PC-9 (cell line): ENCODE results near the gene CDHR2. TPM values are rescaled to one million over a fixed set of nuclear protein-coding genes. Genes with fewer than 3 reads are reported as not detected.

Source experiments
- BruUV-seq: library from RNA; stranded (reverse); fragments of 400-500 nt; replicated peaks from 2 replicates; lab custom pipeline; 2021; lab: Mats Ljungman, UMichigan
- CTCF ChIA-PET: fragments of 300-600 bp; sonication (Branson Sonifier 250); formaldehyde crosslinking; loops from one replicate; lab custom pipeline; 2022; ENCODE audit warnings: antibody characterized with exemption; lab: Charles Lee
- POLR2A ChIA-PET: fragments of 300-600 bp; sonication (Branson Sonifier 250); formaldehyde crosslinking; loops from one replicate; lab custom pipeline; 2022; ENCODE audit warnings: antibody characterized with exemption; ENCODE audit not compliant: unreplicated experiment; lab: Charles Lee
- DNase-seq, 2 experiments: peaks; one replicate each; pipeline versions ENCODE4 v3.0.0 to v3.0.0-alpha.2; 2015 to 2022; ENCODE audit warnings: mixed read lengths in 1 of 2
- H2AFZ ChIP-seq: fragments of 200-600 bp; sonication (generic); 2 replicates; pipeline ENCODE4 v1.8.1; 2017; ENCODE audit warnings: antibody characterized with exemption
- H3F3A ChIP-seq: fragments of 200-600 bp; sonication (generic); 2 replicates; pipeline ENCODE4 v1.8.1; 2017; ENCODE audit warnings: antibody characterized with exemption, mild to moderate bottlenecking, low read depth; ENCODE audit not compliant: insufficient read depth
- H3K27ac ChIP-seq: fragments of 200-600 bp; sonication (generic); 2 replicates; pipeline ENCODE4 v1.6.1; 2016; ENCODE audit warnings: mixed run types
- H3K27me3 ChIP-seq: fragments of 200-600 bp; sonication (generic); 2 replicates; pipeline ENCODE4 v1.6.1; 2016; ENCODE audit warnings: low read depth, mixed run types; ENCODE audit not compliant: insufficient read depth
- H3K36me3 ChIP-seq: fragments of 200-600 bp; sonication (generic); 2 replicates; pipeline ENCODE4 v1.6.1; 2016; ENCODE audit warnings: low read depth, mixed run types
- H3K4me1 ChIP-seq: fragments of 200-600 bp; sonication (generic); replicated peaks from 2 replicates; pipeline ENCODE4 v1.6.1; 2016; ENCODE audit warnings: mixed run types; ENCODE audit not compliant: insufficient read depth
- H3K4me2 ChIP-seq: fragments of 200-600 bp; sonication (generic); 2 replicates; pipeline ENCODE4 v1.6.1; 2017; ENCODE audit warnings: mixed run types
- H3K4me3 ChIP-seq: fragments of 200-600 bp; sonication (generic); 2 replicates; pipeline ENCODE4 v1.6.1; 2016; ENCODE audit warnings: mixed run types
- H3K79me2 ChIP-seq: fragments of 200-600 bp; sonication (generic); 2 replicates; pipeline ENCODE4 v1.6.1; 2017; ENCODE audit warnings: low read depth, mixed run types
- H3K9me2 ChIP-seq: fragments of 200-600 bp; sonication (generic); 2 replicates; pipeline ENCODE4 v1.8.1; 2017; ENCODE audit warnings: mild to moderate bottlenecking; ENCODE audit not compliant: insufficient read depth
- H3K9me3 ChIP-seq: fragments of 200-600 bp; sonication (generic); 2 replicates; pipeline ENCODE4 v1.8.1; 2016; ENCODE audit warnings: low read depth; ENCODE audit not compliant: insufficient read depth
- H4K20me1 ChIP-seq: fragments of 200-600 bp; sonication (generic); 2 replicates; pipeline ENCODE4 v1.8.1; 2017; ENCODE audit not compliant: insufficient read depth
- EZH2 ChIP-seq: fragments of 200-600 bp; sonication (generic); IDR thresholded peaks from 2 replicates; pipeline ENCODE4 v1.8.0; 2017; ENCODE audit warnings: antibody characterized with exemption, low read depth
- intact Hi-C: fragments of 100-400 bp; cut with micrococcal nuclease; formaldehyde crosslinking; loops from one replicate; pipeline ENCODE4 v1.10.0; 2022; ENCODE audit not compliant: unreplicated experiment
- total RNA-seq: library from RNA; stranded (reverse); gene quantifications from 2 replicates; pipeline ENCODE4 v1.2.3, GENCODE V29; 2021
- TF ChIP-seq, protein P1 (sequence below): fragments of 200-600 bp; sonication (generic); conservative IDR thresholded peaks from 2 replicates; pipeline ENCODE4 v1.6.1; 2017; ENCODE audit warnings: mixed run types, antibody characterized with exemption, mild to moderate bottlenecking, moderate library complexity

CDHR2 gene
- total RNA-seq, 1 experiment from 2014 or later: not detected

DNA sequence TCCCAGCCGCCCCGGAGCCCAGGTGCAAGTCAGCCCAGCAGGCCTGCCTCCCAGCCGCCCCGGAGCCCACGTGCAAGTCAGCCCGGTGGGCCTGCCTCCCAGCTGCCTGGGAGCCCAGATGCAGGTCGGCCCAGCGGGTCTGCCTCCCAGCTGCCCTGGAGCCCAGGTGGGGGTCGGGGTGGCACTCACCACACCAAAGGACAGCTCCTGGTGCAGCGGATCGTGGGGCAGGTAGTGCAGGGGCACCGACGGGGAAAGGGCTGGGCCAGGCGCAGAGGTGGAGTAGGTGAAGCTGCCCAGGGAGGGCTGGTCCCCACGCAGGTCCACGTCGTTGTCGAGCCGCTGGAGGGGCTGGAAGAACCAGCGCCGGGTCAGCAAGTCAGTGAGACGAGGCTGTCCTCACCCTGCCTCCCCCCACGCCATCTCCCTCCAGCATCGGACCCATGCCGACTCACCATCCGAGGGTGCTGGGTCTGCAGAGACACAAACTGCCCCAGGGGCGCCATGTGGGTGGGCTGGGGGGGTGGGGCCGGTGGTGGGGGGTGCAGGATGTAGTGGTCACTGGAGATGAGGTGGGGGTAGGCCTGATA lies 18.7 kb upstream of the CDHR2 start:
- CTCF ChIA-PET: no interaction called here
- TF ChIP-seq, protein P1, sequence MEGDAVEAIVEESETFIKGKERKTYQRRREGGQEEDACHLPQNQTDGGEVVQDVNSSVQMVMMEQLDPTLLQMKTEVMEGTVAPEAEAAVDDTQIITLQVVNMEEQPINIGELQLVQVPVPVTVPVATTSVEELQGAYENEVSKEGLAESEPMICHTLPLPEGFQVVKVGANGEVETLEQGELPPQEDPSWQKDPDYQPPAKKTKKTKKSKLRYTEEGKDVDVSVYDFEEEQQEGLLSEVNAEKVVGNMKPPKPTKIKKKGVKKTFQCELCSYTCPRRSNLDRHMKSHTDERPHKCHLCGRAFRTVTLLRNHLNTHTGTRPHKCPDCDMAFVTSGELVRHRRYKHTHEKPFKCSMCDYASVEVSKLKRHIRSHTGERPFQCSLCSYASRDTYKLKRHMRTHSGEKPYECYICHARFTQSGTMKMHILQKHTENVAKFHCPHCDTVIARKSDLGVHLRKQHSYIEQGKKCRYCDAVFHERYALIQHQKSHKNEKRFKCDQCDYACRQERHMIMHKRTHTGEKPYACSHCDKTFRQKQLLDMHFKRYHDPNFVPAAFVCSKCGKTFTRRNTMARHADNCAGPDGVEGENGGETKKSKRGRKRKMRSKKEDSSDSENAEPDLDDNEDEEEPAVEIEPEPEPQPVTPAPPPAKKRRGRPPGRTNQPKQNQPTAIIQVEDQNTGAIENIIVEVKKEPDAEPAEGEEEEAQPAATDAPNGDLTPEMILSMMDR: no peak
- no peak for TF ChIP-seq EZH2
- H3K79me2 ChIP-seq: peaks cover 37% of the 10 kb centered on the region
- H3K36me3 ChIP-seq: 0 out of 2 replicates have a peak, but pooled peaks cover 3% of the 10 kb centered on the region
- H3K27me3 ChIP-seq: no peaks in the 10 kb centered on the region
- peaks cover 32% of the 10 kb centered on the region for H4K20me1 ChIP-seq
- H3K4me2 ChIP-seq: no peak overlapping the region
- POLR2A ChIA-PET: interaction anchor here (0.6 kb wide), 1 partner anchor 66 kb away, joined by 4 read pairs; no protein-coding TSS in a partner anchor
- H2AFZ ChIP-seq: no peak overlapping the region
- no peaks in the 10 kb centered on the region for H3K9me2 ChIP-seq
- peaks cover 9% of the 10 kb centered on the region for H3K4me1 ChIP-seq
- H3K27ac ChIP-seq: no peak overlapping the region
- no peaks in the 10 kb centered on the region for H3K9me3 ChIP-seq
- peaks cover 17% of the 10 kb centered on the region; the same call in 1 of the 2 replicates for H3F3A ChIP-seq
- no peak for DNase-seq
- intact Hi-C loops: loop anchor here (10.0 kb wide), 1 partner anchor 474 kb away; the partner anchor contains the start of gene UIMC1
- BruUV-seq: no TSS peak
- no peak overlapping the region for H3K4me3 ChIP-seq

DNA sequence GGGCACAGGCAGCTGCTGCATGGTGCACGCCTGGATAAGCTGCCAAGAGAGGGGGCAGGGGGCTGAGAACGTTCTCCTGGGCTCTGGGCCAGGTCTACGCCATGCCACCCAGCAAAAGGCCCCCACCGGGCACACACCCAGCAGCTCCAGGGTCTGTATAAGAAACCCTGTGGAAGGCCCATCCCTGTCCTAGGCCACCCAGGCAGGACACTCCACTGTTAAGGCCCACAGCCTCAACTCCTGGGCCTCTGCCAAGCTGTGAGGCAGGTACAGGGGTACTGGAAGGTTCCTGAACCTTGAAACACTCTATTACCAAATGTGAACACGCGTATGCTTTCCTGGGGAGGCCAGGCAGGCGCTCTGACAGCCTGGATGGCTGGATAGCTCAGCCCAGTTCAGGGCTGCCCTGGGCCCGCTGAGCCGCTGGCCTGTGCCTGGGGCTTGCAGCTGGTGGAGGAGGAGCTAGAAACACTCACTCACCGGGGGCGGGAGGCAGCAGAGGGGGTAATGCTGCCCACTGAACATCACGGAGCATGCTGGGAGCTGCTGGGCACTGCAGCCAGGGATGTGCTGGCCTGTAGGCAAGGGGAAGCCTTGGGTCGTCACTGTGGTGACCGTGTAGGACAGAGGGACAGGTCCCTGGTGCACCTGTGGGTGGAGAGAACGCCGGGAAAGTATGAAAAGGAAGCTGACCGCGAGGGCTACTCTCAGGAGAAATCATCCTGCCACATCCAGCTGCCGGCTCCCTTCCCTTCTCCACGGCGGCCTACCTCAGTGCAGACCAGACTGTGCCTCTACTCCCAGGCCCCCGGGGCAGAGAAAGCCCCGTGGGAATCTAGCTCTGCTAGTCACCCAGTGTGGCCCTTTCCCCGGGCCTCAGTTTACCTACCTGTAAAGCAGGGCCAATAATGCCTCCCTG lies 17.9 kb upstream of the CDHR2 start:
- Histone ChIP-seq H3K9me3 (no peaks in the 10 kb centered on the region), H2AFZ (no peak overlapping the region), H3K27ac (no peak overlapping the region), H3K4me2 (no peak overlapping the region), H3K4me1 (peaks cover 10% of the 10 kb centered on the region), H3F3A (peaks cover 12% of the 10 kb centered on the region; the same call in 1 of the 2 replicates), H3K9me2 (no peaks in the 10 kb centered on the region), H3K79me2 (peaks cover 44% of the 10 kb centered on the region), H3K36me3 (0 out of 2 replicates have a peak, but pooled peaks cover 3% of the 10 kb centered on the region), H4K20me1 (peaks cover 32% of the 10 kb centered on the region), H3K4me3 (no peak overlapping the region), H3K27me3 (no peaks in the 10 kb centered on the region)
- BruUV-seq: no TSS peak
- POLR2A ChIA-PET: no interaction called here
- no peak for DNase-seq
- intact Hi-C loops: loop anchor here (10.0 kb wide), 1 partner anchor 474 kb away; the partner anchor contains the start of gene UIMC1
- CTCF ChIA-PET: no interaction called here
- TF ChIP-seq EZH2: no peak
- TF ChIP-seq, protein P1: no peak

DNA sequence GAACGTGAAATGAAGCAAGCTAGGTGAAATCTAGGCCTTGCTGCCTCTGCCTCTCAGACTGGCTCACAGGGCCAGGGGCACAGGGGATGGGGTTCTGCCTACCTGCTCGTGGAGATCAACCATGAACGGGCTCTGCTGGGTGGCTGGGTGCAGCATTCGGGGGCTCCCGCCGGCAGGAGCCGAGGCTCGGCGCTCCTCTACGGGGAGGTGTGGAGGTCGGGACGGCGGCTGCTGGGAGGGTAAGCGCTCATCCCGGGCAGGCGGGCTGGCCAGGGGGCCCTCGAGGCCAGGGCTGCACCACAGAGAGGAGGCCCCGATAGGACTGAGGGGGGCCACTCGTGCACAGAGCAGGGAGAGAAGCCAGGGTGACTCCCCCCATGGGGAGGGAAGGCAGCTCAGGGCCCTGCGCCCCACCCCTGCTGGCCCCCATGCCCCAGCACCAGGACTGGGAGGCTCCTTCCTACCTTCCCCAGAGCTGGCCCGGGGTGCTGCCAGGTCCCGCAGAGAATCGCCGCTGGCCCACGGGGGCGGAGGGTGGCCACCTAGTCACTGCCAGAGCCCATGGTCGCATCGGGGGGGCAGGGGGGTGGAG lies 17.1 kb upstream of the CDHR2 start:
- no peaks in the 10 kb centered on the region for H3K9me2 ChIP-seq
- no TSS peak for BruUV-seq
- intact Hi-C loops: loop anchor here (10.0 kb wide), 1 partner anchor 473 kb away; the partner anchor contains the start of gene UIMC1

More for the DNA sequence above, 17.1 kb upstream of the CDHR2 start:
- Histone ChIP-seq H3K4me2 (no peak overlapping the region), H3K27me3 (no peaks in the 10 kb centered on the region), H3K9me3 (no peaks in the 10 kb centered on the region), H4K20me1 (peaks cover 32% of the 10 kb centered on the region), H3K79me2 (peaks cover 49% of the 10 kb centered on the region), H3K4me1 (peaks cover 10% of the 10 kb centered on the region), H3K4me3 (no peak overlapping the region), H3F3A (peaks cover 8% of the 10 kb centered on the region; the same call in 1 of the 2 replicates), H3K36me3 (0 out of 2 replicates have a peak, but pooled peaks cover 3% of the 10 kb centered on the region), H3K27ac (no peak overlapping the region), H2AFZ (no peak overlapping the region)
- POLR2A ChIA-PET: no interaction called here
- CTCF ChIA-PET: interaction anchor here (0.6 kb wide), 1 partner anchor 11 kb away, joined by 3 read pairs; no protein-coding TSS in a partner anchor
- no peak for DNase-seq
- TF ChIP-seq, protein P1: no peak
- no peak for TF ChIP-seq EZH2
